ENCODE measurements around the gene GPATCH8. TPM values are rescaled to one million over a fixed set of nuclear protein-coding genes. Genes with fewer than 3 reads are reported as not detected.

Gene GPATCH8
- total RNA-seq, 1 donor from 2014 or later: 51.5 TPM

GRCh38 chr17:44466339-44466738 lies 36.9 kb downstream of the GPATCH8 start:
- H3K4me3 Mint-ChIP-seq: no peak overlapping the region
- TF ChIP-seq, protein P1, sequence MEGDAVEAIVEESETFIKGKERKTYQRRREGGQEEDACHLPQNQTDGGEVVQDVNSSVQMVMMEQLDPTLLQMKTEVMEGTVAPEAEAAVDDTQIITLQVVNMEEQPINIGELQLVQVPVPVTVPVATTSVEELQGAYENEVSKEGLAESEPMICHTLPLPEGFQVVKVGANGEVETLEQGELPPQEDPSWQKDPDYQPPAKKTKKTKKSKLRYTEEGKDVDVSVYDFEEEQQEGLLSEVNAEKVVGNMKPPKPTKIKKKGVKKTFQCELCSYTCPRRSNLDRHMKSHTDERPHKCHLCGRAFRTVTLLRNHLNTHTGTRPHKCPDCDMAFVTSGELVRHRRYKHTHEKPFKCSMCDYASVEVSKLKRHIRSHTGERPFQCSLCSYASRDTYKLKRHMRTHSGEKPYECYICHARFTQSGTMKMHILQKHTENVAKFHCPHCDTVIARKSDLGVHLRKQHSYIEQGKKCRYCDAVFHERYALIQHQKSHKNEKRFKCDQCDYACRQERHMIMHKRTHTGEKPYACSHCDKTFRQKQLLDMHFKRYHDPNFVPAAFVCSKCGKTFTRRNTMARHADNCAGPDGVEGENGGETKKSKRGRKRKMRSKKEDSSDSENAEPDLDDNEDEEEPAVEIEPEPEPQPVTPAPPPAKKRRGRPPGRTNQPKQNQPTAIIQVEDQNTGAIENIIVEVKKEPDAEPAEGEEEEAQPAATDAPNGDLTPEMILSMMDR (conservative IDR thresholded peaks at IDR 0.05): no peak
- no peaks in the 10 kb centered on the region for H3K27me3 Mint-ChIP-seq
- no peak overlapping the region for H3K27ac Mint-ChIP-seq
- H3K4me1 Mint-ChIP-seq (ENCODE audit: unreplicated experiment): peaks cover 23% of the 10 kb centered on the region
- peaks cover 34% of the 10 kb centered on the region for H3K36me3 Mint-ChIP-seq
- DNase-seq (ENCODE audit: extremely low spot score, unreplicated experiment): no peak
- no peaks in the 10 kb centered on the region for H3K9me3 Mint-ChIP-seq

GRCh38 chr17:44465897-44466296 lies 37.3 kb downstream of the GPATCH8 start:
- TF ChIP-seq, protein P1 (conservative IDR thresholded peaks at IDR 0.05): no peak
- peaks cover 34% of the 10 kb centered on the region for H3K36me3 Mint-ChIP-seq

GRCh38 chr17:44465276-44465675 lies 37.9 kb downstream of the GPATCH8 start:
- no peak for DNase-seq (ENCODE audit: extremely low spot score, unreplicated experiment)
- Mint-ChIP-seq H3K9me3 (no peaks in the 10 kb centered on the region), H3K27ac (no peak overlapping the region), H3K36me3 (peaks cover 34% of the 10 kb centered on the region), H3K4me3 (no peak overlapping the region), H3K27me3 (no peaks in the 10 kb centered on the region), H3K4me1 (ENCODE audit: unreplicated experiment) (peaks cover 23% of the 10 kb centered on the region)
- TF ChIP-seq, protein P1 (conservative IDR thresholded peaks at IDR 0.05): no peak

More at GRCh38 chr17:44465897-44466296, 37.3 kb downstream of the GPATCH8 start:
- H3K27ac Mint-ChIP-seq: no peak overlapping the region
- H3K4me3 Mint-ChIP-seq: no peak overlapping the region
- H3K4me1 Mint-ChIP-seq (ENCODE audit: unreplicated experiment): peaks cover 23% of the 10 kb centered on the region
- DNase-seq (ENCODE audit: extremely low spot score, unreplicated experiment): no peak
- H3K27me3 Mint-ChIP-seq: no peaks in the 10 kb centered on the region
- no peaks in the 10 kb centered on the region for H3K9me3 Mint-ChIP-seq

GRCh38 chr17:44464037-44464436 lies 39.2 kb downstream of the GPATCH8 start:
- no peak for DNase-seq (ENCODE audit: extremely low spot score, unreplicated experiment)
- Mint-ChIP-seq H3K27me3 (no peaks in the 10 kb centered on the region), H3K27ac (peak overlapping the region; percentile 65), H3K9me3 (no peaks in the 10 kb centered on the region), H3K4me3 (no peak overlapping the region), H3K4me1 (ENCODE audit: unreplicated experiment) (peaks cover 23% of the 10 kb centered on the region), H3K36me3 (peaks cover 30% of the 10 kb centered on the region)
- TF ChIP-seq, protein P1 (conservative IDR thresholded peaks at IDR 0.05): no peak

GRCh38 chr17:44451832-44452231 lies 51.4 kb downstream of the GPATCH8 start:
- H3K4me1 Mint-ChIP-seq (ENCODE audit: unreplicated experiment): no peaks in the 10 kb centered on the region
- TF ChIP-seq, protein P1 (conservative IDR thresholded peaks at IDR 0.05): no peak
- H3K9me3 Mint-ChIP-seq: no peaks in the 10 kb centered on the region
- DNase-seq (ENCODE audit: extremely low spot score, unreplicated experiment): no peak
- H3K4me3 Mint-ChIP-seq: no peak overlapping the region
- no peaks in the 10 kb centered on the region for H3K27me3 Mint-ChIP-seq
- H3K36me3 Mint-ChIP-seq: peaks cover 3% of the 10 kb centered on the region
- no peak overlapping the region for H3K27ac Mint-ChIP-seq
